Left ventricle myocardium superior (tissue), 1 donor: ENCODE data around the gene PLIN4. TPM values are rescaled to one million over a fixed set of nuclear protein-coding genes. Genes with fewer than 3 reads are reported as not detected.

Experiments
- total RNA-seq: library from RNA; stranded (reverse); fragmentation: NEBNext Ultra II Directional; extraction: Animal tissue kit (Norgen Biotek cat#: 25700); gene quantifications from one replicate; pipeline ENCODE4 v1.2.1, GENCODE V29; 2021
- donor health status: DM: no; HTN: yes; CAD: no; lungs with severe emphysema.

The PLIN4 gene
- total RNA-seq, 1 donor from 2014 or later = 235 TPM

Other genes starting within 250 kb of the PLIN4 start
- not detected for gene SHD, start 239.2 kb downstream of the PLIN4 start, total RNA-seq
- gene TMIGD2, start 216.1 kb downstream of the PLIN4 start, total RNA-seq = not detected
- gene FSD1, start 213.9 kb downstream of the PLIN4 start, total RNA-seq = not detected
- gene STAP2, start 179.7 kb downstream of the PLIN4 start, total RNA-seq = 4.2 TPM
- 19.2 TPM for gene MPND, start 174.9 kb downstream of the PLIN4 start, total RNA-seq
- 19.1 TPM for gene SH3GL1, start 117.9 kb downstream of the PLIN4 start, total RNA-seq
- gene CHAF1A, start 115.8 kb downstream of the PLIN4 start, total RNA-seq = 7.2 TPM
- 127 TPM for gene UBXN6, start 60.7 kb downstream of the PLIN4 start, total RNA-seq
- 30.3 TPM for gene HDGFL2, start 46.2 kb downstream of the PLIN4 start, total RNA-seq
- 44.2 TPM for gene PLIN5, start 16.7 kb upstream of the PLIN4 start, total RNA-seq
- gene LRG1, start 21.6 kb upstream of the PLIN4 start, total RNA-seq = 0.30 TPM
- gene SEMA6B, start 41.2 kb upstream of the PLIN4 start, total RNA-seq = 15.7 TPM
- 4.8 TPM for gene TNFAIP8L1, start 121.0 kb upstream of the PLIN4 start, total RNA-seq
- 27.0 TPM for gene MYDGF, start 151.9 kb upstream of the PLIN4 start, total RNA-seq
- 53.9 TPM for gene DPP9, start 205.4 kb upstream of the PLIN4 start, total RNA-seq